ENCODE results near the gene INPP5J.

GRCh38 chr22:31125521-31126117 is 2.9 kb downstream of the INPP5J start:
- TF ChIP-seq CTCF (conservative IDR thresholded peaks at IDR 0.05 in 1 of 2, IDR thresholded peaks at IDR 0.05 in 1 of 2; ENCODE audit: low read depth in 1 of 2, low read length in 2 of 2) (no peak), EZH2 (IDR thresholded peaks at IDR 0.05; ENCODE audit: low read length, missing control alignments) (no peak)

Measured in fibroblast of lung (primary cell).